ENCODE results near the gene UBE2E3.

Gene UBE2E3

GRCh38 chr2:181070836-181071200, 90.4 kb downstream of the UBE2E3 start:
- Histone ChIP-seq H3K9me3 (ENCODE audit: severe bottlenecking) (no peaks in the 10 kb centered on the region), H3K4me3 (ENCODE audit: low read depth, low read length) (no peak overlapping the region), H3K36me3 (no peaks in the 10 kb centered on the region), H3K27ac (no peak overlapping the region), H3K27me3 (ENCODE audit: insufficient read depth, low read depth, severe bottlenecking) (no peaks in the 10 kb centered on the region)
- TF ChIP-seq, protein P1, sequence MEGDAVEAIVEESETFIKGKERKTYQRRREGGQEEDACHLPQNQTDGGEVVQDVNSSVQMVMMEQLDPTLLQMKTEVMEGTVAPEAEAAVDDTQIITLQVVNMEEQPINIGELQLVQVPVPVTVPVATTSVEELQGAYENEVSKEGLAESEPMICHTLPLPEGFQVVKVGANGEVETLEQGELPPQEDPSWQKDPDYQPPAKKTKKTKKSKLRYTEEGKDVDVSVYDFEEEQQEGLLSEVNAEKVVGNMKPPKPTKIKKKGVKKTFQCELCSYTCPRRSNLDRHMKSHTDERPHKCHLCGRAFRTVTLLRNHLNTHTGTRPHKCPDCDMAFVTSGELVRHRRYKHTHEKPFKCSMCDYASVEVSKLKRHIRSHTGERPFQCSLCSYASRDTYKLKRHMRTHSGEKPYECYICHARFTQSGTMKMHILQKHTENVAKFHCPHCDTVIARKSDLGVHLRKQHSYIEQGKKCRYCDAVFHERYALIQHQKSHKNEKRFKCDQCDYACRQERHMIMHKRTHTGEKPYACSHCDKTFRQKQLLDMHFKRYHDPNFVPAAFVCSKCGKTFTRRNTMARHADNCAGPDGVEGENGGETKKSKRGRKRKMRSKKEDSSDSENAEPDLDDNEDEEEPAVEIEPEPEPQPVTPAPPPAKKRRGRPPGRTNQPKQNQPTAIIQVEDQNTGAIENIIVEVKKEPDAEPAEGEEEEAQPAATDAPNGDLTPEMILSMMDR (IDR thresholded peaks at IDR 0.05; ENCODE audit: low read depth, low read length): no peak
- no peak for DNase-seq

DNA sequence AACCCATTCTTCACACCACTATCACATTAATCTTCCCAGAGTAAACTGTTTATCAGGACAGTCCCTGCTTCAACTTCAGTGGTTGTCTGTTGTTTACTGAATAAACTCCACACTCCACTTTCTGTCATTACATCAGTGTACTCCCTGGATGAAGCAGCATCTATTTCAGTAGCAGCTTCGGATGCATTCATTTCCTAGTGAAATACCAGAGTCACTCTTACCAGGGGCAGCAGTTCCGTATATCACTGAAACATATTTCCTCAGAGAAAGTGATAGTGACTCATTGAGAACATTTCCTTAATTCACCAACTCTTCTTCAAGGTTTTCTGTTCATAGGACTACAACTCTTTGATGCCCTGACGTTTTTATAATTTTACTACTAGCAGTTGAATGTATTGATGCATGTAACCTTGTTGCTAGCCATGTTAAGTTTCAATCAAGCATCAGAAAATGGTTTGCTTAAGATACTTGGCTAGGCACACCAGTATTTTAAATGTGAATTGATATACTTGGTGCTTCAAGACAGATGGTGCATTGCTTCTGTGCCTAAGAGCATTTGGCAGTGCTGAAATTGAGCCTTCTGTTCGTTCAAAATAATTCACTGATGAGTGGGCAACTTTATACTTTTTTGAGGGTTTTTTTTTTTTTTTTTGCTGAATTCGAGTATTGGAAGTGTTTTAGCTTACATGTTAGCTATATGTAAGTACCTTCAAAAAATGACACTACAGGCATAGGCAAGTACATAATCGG, 92.3 kb downstream of the UBE2E3 start:
- H3K4me3 ChIP-seq (ENCODE audit: low read depth, low read length): no peak overlapping the region
- no peaks in the 10 kb centered on the region for H3K9me3 ChIP-seq (ENCODE audit: severe bottlenecking)
- H3K36me3 ChIP-seq: no peaks in the 10 kb centered on the region
- no peak overlapping the region for H3K27ac ChIP-seq
- no peaks in the 10 kb centered on the region for H3K27me3 ChIP-seq (ENCODE audit: insufficient read depth, low read depth, severe bottlenecking)
- TF ChIP-seq, protein P1 (IDR thresholded peaks at IDR 0.05; ENCODE audit: low read depth, low read length): no peak
- no peak for DNase-seq

- TF ChIP-seq, protein P1 (IDR thresholded peaks at IDR 0.05; ENCODE audit: low read depth, low read length): no peak
- H3K9me3 ChIP-seq (ENCODE audit: severe bottlenecking): no peaks in the 10 kb centered on the region
- H3K27me3 ChIP-seq (ENCODE audit: insufficient read depth, low read depth, severe bottlenecking): no peaks in the 10 kb centered on the region
- no peak for DNase-seq
- H3K36me3 ChIP-seq: no peaks in the 10 kb centered on the region
- no peak overlapping the region for H3K27ac ChIP-seq
- H3K4me3 ChIP-seq (ENCODE audit: low read depth, low read length): no peak overlapping the region
These were observed 93.5 kb downstream of the UBE2E3 start for GRCh38 chr2:181073896-181074295.

GRCh38 chr2:181074457-181074856, 94.1 kb downstream of the UBE2E3 start:
- Histone ChIP-seq H3K27me3 (ENCODE audit: insufficient read depth, low read depth, severe bottlenecking) (no peaks in the 10 kb centered on the region), H3K9me3 (ENCODE audit: severe bottlenecking) (no peaks in the 10 kb centered on the region), H3K4me3 (ENCODE audit: low read depth, low read length) (no peak overlapping the region), H3K27ac (no peak overlapping the region), H3K36me3 (no peaks in the 10 kb centered on the region)
- TF ChIP-seq, protein P1 (IDR thresholded peaks at IDR 0.05; ENCODE audit: low read depth, low read length): no peak
- no peak for DNase-seq

DNA sequence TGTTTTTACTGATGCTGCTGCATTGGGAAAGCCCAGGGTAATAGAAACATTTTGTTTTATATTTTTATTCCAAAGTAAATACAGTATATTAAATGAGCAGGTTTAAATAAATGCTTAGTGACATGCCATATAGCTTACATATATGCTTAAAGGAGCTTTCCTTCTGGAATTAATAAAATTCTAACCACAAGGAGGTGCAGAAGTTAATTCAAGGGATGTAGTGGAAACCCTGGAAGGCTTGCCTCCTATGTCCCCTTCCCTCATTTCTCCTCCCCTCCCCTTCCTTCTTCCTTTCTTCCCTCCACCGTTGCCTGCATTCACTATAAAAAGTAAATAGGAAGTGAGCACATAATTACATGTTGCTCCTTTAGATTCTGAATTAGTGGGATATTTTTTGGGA, 96.3 kb downstream of the UBE2E3 start:
- no peaks in the 10 kb centered on the region for H3K27me3 ChIP-seq (ENCODE audit: insufficient read depth, low read depth, severe bottlenecking)
- DNase-seq: no peak
- no peak overlapping the region for H3K27ac ChIP-seq
- TF ChIP-seq, protein P1 (IDR thresholded peaks at IDR 0.05; ENCODE audit: low read depth, low read length): no peak
- no peak overlapping the region for H3K4me3 ChIP-seq (ENCODE audit: low read depth, low read length)
- no peaks in the 10 kb centered on the region for H3K9me3 ChIP-seq (ENCODE audit: severe bottlenecking)
- H3K36me3 ChIP-seq: no peaks in the 10 kb centered on the region

All from WERI-Rb-1 (cell line).